KBM-7 (cell line): ENCODE data around the gene FPGS.
A peak's percentile ranks its signal among the peaks of the same experiment; 100 is the strongest.
"Not testable (repeated sequence)": the region's sequence is repeated elsewhere in the genome, so short reads cannot be mapped to it uniquely, and the experiment has no call there.

Experiments
- DNase-seq: peaks from one replicate; pipeline ENCODE4 v3.0.0-alpha.2; 2015
- in situ Hi-C: fragments of 300-500 bp; cut with MboI; formaldehyde crosslinking; loops from 2 replicates; pipeline ENCODE4 v1.14.3; 2020; ENCODE audit warnings: low sequenced_read_pairs, low pct_unique_long_range_greater_than_20kb, mixed read lengths

The FPGS gene

DNA sequence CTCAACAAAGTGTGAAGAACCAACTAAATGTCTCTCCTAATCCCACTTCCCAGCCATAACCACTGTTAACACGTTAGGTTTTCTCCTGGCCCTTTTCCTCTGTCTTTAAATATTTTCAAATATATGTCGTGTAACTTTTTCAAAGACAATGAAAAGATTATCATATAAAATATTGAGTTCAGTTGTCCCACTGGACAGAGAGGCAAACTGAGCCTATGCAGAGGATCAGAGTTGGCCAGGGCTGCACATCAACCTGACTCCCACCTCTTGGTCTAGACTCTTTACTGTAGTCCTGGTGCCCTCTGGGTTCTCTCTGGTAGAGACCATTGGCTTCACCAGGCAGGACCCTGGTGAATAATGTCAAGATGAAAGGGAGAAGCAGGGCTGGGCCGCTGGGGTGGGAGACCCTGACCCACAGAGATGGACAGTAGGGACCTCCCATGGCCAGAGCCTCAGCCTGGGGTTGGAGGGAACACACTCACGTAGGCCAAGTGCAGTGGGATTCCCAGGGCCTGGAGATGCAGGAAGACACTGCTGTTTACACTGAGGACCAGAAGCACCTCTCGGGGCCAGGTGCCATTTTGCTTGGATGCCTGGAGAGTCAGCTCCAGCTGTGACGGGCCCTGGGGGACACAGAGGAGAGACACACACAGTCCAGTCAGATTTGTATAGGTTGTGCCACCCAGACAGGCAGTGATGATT lies 26.7 kb downstream of the FPGS start:
- no peak for DNase-seq
- in situ Hi-C loops = no loop called here

DNA sequence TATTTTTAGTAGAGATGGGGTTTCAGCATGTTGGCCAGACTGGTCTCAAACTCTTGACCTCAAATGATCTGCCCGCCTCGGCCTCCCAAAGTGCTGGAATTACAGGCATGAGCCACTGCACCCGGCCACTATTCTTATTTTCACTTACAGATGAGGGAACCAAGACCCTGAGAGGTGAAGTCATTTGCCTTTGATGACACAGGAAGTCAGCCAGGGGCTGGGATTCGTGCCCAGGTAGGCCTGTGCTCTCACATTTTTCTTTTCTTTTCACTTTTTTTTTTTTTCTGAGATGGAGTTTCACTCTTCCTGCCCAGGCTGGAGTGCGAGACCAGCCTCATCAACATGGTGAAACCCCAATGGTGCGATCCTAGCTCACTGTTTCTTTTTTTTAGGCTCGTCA lies 29.6 kb downstream of the FPGS start:
- in situ Hi-C loops = no loop called here
- DNase-seq = no peak

DNA sequence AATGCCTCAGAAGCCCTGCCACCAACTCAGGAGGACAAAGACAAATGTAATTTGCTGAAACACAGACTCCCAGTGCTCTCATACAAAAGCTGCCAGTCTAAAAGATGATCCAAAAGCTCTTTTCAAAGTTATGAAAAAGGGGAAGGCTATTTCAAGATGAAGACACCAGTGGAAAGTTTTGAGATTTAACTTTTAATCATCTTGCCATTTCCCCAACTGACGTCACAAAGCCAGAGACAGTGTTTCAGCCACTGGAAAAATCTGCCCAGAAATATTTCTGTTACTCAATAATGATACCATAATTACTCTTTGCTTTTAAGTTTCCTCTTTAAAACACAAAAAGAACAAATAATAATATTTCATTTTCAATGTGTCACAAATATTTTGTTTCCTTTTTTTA lies 30.9 kb downstream of the FPGS start:
- in situ Hi-C loops = no loop called here
- no peak for DNase-seq

DNA sequence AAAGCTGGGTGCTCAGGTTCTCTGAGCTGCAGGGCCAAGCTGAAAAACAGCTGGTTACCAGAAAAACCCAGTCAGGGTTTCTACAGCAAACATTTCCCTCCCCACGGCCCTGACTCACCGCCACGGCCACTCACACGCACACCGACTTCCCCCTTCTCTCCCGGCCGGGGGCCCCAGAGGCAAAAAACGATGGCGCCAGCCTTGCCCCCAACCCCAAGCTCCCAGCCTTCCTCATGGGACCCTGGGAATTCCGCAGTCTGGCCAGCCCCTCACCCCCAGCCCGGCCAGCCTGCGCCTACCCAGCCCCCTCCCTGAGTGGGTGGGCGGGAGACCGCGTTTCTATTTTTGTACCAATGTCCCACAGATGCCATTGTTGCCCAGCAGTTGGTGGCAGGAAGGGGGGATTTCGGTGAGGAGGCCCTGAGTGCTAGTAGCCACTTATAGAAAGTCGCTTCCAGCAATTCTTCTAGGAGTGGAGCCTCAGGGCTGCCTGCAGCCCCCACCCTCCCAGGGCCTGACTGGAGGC lies 33.4 kb downstream of the FPGS start:
- peak; percentile 87 for DNase-seq
- in situ Hi-C loops = no loop called here

DNA sequence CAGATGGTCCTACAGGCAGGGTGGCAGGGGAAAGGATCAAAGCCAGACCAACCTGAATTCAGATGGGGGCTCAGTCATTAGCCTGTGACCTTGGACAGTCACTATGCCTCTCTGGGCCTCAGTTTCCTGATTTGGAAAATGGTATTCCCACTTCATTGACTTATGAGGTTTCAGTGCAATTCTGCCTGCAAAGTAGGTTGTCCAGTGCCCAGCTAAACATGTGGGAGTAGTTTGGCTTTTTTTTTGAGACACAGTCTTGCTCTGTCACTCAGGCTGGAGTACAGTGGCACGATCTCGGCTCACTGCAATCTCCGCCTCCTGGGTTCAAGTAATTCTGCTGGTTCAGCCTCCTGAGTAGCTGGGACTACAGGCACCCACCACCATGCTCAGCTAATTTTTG lies 33.9 kb downstream of the FPGS start:
- in situ Hi-C loops, DNase-seq: not testable (repeated sequence)

DNA sequence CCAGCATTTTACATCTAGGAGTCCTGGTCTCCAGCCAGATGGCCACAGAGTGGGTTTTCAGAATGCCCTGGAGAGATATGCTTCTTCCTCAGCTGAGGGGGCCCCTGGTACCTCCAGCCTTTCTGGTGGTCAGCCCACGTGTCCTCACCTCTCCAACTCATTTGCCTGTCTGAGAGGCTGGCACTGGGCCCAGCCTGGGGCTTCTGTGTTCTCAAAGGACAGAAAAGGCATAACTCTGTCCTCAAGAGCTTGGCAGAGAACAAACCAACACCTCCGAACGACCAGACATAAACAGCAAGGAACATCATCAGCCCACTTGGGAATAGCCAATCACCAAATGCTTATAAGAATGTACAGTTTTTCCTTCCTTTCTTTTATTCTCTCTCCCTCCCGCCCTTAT lies 34.7 kb downstream of the FPGS start:
- DNase-seq = no peak
- in situ Hi-C loops = no loop called here

DNA sequence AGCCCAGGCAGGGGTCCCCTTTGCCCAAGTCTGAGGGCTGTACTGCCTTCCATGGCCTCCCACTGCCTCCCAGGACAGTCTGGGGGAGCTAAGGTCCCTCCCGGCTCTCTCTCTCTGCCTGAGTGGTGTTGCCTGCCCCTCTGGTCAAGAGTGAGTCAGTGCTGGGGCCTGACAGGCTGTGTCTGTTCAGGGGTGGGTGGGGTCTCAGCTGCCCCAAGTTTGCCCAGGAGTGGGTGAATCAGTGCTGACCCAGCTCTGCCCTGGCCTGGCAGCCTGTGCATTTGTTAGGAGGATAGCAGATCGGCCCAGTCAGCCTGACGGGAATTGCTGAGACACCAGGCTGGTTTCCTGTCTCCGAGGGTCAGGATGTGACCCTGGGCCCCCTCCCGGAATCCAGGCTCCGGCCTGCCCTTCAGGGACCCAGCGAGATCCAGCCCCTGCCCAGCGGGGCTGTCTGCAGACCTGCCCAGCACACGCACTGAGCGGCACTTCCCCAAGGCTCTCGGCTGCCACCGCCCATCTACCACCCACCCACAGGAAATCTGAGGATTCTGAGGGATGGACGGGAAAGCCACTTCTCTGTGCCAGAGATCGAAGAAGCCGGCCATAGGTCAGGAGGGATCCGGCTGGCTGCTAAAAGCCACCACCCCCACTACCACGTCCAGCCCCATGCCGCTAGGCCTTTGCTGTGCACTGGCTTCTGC lies 35.8 kb downstream of the FPGS start:
- no peak for DNase-seq
- in situ Hi-C loops = no loop called here

- no peak for DNase-seq
- in situ Hi-C loops = no loop called here
Observed at GRCh38 chr9:127841087-127841835, 38.6 kb downstream of the FPGS start.

GRCh38 chr9:127844821-127845359 lies 42.2 kb downstream of the FPGS start:
- no peak for DNase-seq
- in situ Hi-C loops = no loop called here

DNA sequence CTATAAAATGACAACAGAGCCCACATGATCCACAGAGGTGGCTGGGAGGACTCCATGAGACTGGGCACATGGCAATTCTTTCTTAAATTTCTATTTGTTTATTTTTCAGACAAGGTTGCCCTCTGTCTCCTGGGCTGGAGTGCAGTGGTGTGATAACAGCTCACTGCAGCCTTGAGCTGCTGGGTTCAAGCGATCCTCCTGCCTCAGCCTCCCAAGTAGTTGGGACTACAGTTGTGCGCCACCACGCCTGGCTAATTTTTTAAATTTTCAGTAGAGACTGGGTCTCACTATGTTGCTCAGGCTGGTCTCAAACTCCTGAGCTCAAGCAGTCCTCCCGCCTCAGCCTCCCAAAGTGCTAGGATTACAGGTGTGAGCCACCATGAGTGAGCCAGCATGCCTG lies 42.9 kb downstream of the FPGS start:
- DNase-seq, in situ Hi-C loops: not testable (repeated sequence)

- in situ Hi-C loops = no loop called here
- no peak for DNase-seq
Observed at GRCh38 chr9:127846443-127847177, 43.9 kb downstream of the FPGS start.

- DNase-seq = no peak
- in situ Hi-C loops = no loop called here
Observed at GRCh38 chr9:127847178-127847510, 44.5 kb downstream of the FPGS start.

DNA sequence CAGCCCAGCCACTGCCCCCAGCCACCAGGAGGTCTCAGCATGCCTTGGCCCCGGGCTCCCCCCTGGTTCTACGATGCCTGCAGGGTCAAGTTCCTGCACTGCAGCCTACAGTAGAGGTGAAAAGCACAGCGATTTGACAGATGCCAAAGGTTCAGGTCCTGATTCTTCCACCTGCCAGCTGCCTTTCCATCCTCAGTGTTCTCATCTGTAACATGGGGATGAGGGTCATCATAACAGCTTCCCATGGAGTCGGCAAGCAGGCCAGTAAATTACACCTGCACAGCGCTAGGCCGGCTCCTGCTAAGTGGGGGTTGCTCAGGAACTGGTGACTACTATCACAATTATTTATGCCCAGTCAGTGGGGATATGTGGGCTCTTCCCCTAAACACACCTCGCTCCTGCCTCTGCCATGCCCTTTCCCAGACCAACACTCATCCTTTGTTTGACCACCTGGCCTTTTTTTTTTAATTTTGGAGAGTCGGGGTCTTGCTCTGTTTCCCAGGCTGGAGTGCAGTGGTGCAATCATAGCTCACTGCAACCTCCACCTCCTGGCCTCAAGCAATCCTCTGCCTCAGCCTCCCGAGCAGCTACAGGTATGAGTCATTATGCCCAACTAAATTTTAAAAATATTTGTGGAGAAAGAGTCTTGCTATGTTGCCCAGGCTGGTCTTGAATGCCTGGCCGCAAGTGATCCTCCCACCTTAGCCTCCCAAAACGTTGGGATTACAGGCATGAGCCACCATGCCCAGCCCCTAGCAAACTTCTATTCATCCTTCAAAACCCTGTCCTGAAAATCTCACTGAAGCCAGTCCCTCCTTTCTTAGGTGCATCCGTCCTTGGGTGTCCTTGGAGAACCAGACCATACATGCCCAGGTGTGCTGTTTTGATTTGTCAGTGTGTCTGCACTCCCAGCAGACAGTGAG lies 45.4 kb downstream of the FPGS start:
- DNase-seq = no peak
- in situ Hi-C loops = no loop called here

DNA sequence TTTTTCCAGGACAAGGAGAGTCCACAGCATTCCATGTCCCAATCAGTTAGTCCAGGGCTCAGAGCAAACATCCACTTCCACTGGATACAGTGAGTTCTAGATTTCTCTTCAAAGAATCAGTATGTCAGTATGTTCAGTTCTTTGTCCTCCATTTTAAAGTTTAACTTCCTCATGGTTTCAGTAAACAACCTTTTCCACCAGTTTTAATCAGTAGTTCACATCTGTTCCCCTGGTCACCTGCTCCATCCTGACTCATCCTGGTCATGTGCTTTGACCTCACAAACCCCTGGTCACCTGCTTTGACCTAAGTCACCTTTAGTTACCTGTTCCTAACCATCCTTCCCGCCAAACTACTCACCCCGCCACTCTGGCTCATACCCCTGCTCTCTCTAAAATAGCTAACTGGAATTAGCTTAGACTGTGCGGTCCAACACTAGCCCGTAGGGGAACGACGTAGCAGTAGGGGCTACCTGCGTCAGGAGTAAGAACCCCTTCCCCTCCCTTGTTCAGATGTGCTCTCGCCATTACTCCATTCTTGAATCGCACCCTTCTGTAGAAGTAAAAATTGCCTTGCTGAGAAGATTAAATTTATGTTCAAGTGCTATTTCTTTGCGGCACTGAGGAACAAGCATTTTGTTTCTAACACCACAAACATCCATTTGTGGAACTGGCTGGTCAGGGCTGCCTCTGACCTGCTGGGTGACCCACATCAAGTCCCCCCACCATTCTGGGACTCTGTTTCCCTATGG lies 46.2 kb downstream of the FPGS start:
- DNase-seq = no peak
- in situ Hi-C loops = no loop called here

DNA sequence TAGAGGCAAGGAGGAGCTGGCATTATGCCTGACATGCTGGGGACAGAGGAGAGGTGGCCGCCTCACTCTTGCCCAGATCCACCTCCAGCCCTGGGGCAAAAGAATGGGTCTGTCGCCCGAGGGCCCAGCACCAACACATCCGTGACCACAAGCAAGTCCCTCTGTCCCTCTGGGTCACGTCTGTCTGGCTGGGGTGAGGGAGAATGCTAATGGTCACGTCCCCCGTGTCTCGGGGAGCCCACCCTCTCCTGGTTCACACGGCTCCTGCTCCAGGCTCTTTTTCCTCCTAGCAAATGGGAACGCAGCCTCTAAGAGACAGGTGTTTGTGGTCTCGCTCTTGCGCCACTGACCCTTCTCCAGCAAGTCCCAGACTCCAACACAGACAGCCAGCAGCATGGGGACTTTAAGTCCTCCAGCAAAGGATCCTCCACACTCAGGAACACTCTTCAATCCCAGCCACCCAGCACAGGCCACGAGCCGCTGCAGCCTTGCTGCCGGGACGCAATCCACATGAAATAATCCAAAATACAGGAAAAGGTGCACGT lies 47.7 kb downstream of the FPGS start:
- no peak for DNase-seq
- in situ Hi-C loops = no loop called here

DNA sequence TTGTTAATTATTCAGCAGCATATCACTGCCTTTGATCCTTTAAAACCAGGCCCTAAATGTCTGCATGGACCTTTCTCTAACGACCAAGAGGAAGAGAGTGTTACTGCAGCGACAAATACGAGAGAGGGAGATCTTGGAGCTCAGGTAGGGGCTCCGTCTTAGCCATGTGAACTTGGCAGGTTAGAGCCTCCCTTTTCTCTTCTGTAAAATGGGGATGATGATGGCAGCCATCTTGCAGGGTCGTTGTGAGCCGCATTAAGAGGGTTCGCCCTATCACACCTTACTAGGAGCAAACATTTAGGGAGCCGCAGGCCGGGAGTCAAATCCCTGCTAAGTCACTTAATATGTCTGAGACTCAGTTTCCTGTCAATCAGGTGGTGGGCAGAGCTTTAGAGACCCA lies 50.1 kb downstream of the FPGS start:
- no peak for DNase-seq
- in situ Hi-C loops = no loop called here
